ENCODE measurements around the gene GNG5.
"Not testable (repeated sequence)": the region's sequence is repeated elsewhere in the genome, so short reads cannot be mapped to it uniquely, and the experiment has no call there.

The GNG5 gene

GRCh38 chr1:84481317-84481716 lies 25.1 kb downstream of the GNG5 start:
- DNase-seq = no peak

GRCh38 chr1:84480650-84481049 lies 25.7 kb downstream of the GNG5 start:
- DNase-seq = no peak

- no peak for DNase-seq
Measured at GRCh38 chr1:84479998-84480397, 26.4 kb downstream of the GNG5 start.

GRCh38 chr1:84478876-84479868 lies 27.2 kb downstream of the GNG5 start, which contains the start of gene RPF1:
Gene RPF1, plus strand, starts transcription at chr1:84479266. Its CDS starts 16 bp downstream, at chr1:84479282.
- peak; percentile 83 for DNase-seq

GRCh38 chr1:84476225-84476624 lies 30.2 kb downstream of the GNG5 start:
- no peak for DNase-seq

GRCh38 chr1:84467298-84467697 lies 39.1 kb downstream of the GNG5 start:
- no peak for DNase-seq

- DNase-seq = no peak
Measured at GRCh38 chr1:84462118-84462517, 44.3 kb downstream of the GNG5 start.

- DNase-seq = no peak
Measured at GRCh38 chr1:84452436-84452835, 53.9 kb downstream of the GNG5 start.

GRCh38 chr1:84450910-84451309 lies 55.5 kb downstream of the GNG5 start:
- no peak for DNase-seq

- not testable (repeated sequence) for DNase-seq
Measured at GRCh38 chr1:84448704-84449103, 57.7 kb downstream of the GNG5 start.
